Neural cell (in vitro differentiated cells): Measurements from ENCODE around the gene NANOS1. TPM values are rescaled to one million over a fixed set of nuclear protein-coding genes. Genes with fewer than 3 reads are reported as not detected.

Source experiments
- H2AFZ ChIP-seq: fragments of 200-600, 300-800 bp; sonication (generic), shearing (Covaris generic); 2 replicates; pipeline ENCODE4 v1.6.0; 2014; ENCODE audit warnings: low read depth, mild to moderate bottlenecking, antibody characterized with exemption, low read length, moderate library complexity
- H3F3A ChIP-seq: fragments of 200-600 bp; shearing (Covaris generic); 2 replicates; pipeline ENCODE4 v1.6.1; 2016; ENCODE audit warnings: mild to moderate bottlenecking, moderate library complexity, mixed read lengths, antibody characterized with exemption, low read length; ENCODE audit not compliant: insufficient read depth, poor library complexity, severe bottlenecking
- H3K27ac ChIP-seq: fragments of 200-600, 300-800 bp; sonication (generic), shearing (Covaris generic); 2 replicates; pipeline ENCODE4 v1.5.1; 2014; ENCODE audit warnings: mild to moderate bottlenecking, low read length, moderate library complexity
- H3K27me3 ChIP-seq: fragments of 300-800, 200-600 bp; sonication (generic), shearing (Covaris generic); 2 replicates; pipeline ENCODE4 v1.6.0; 2014; ENCODE audit warnings: mild to moderate bottlenecking, low read depth, low read length, moderate library complexity; ENCODE audit not compliant: insufficient read depth
- H3K36me3 ChIP-seq: fragments of 300-800, 200-600 bp; sonication (generic), shearing (Covaris generic); 2 replicates; pipeline ENCODE4 v1.5.1; 2014; ENCODE audit warnings: mild to moderate bottlenecking, antibody characterized with exemption, low read length, moderate library complexity; ENCODE audit not compliant: insufficient read depth
- H3K4me2 ChIP-seq: fragments of 300-800, 200-600 bp; sonication (generic), shearing (Covaris generic); 2 replicates; pipeline ENCODE4 v1.6.0; 2014; ENCODE audit warnings: mild to moderate bottlenecking, low read length
- H3K4me3 ChIP-seq: fragments of 300-800, 200-600 bp; sonication (generic), shearing (Covaris generic); 2 replicates; pipeline ENCODE4 v1.5.1; 2014; ENCODE audit warnings: mild to moderate bottlenecking, low read length, moderate library complexity
- H3K79me2 ChIP-seq: fragments of 200-600 bp; shearing (Covaris generic); replicated peaks from 2 replicates; pipeline ENCODE4 v1.6.0; 2014; ENCODE audit warnings: mild to moderate bottlenecking, low read length, moderate library complexity; ENCODE audit not compliant: insufficient read depth
- H3K9ac ChIP-seq: fragments of 300-800, 200-600 bp; sonication (generic), shearing (Covaris generic); 2 replicates; pipeline ENCODE4 v1.6.1; 2016; ENCODE audit warnings: mild to moderate bottlenecking, low read length, mixed read lengths
- H3K9me2 ChIP-seq: fragments of 200-600 bp; shearing (Covaris generic); 2 replicates; pipeline ENCODE4 v1.6.1; 2016; ENCODE audit warnings: mild to moderate bottlenecking, low read length, mixed read lengths; ENCODE audit not compliant: insufficient read depth
- H3K9me3 ChIP-seq: fragments of 200-600, 300-800 bp; sonication (generic), shearing (Covaris generic); 2 replicates; pipeline ENCODE4 v1.6.1; 2016; ENCODE audit warnings: mild to moderate bottlenecking, mixed run types, low read length, moderate library complexity, mixed read lengths
- H4K20me1 ChIP-seq: fragments of 200-600 bp; shearing (Covaris generic); 2 replicates; pipeline ENCODE4 v1.6.1; 2016; ENCODE audit warnings: mild to moderate bottlenecking, mixed run types; ENCODE audit not compliant: insufficient read depth
- CTCF ChIP-seq: fragments of 450-650 bp; IDR thresholded peaks from 2 replicates; pipeline ENCODE4 v1.5.1; 2014; ENCODE audit warnings: antibody characterized with exemption, mild to moderate bottlenecking, moderate library complexity; ENCODE audit not compliant: poor library complexity, severe bottlenecking
- EP300 ChIP-seq: fragments of 450-650 bp; conservative IDR thresholded peaks from 2 replicates; pipeline ENCODE4 v1.6.1; 2014; ENCODE audit warnings: antibody characterized with exemption, mild to moderate bottlenecking, moderate library complexity; ENCODE audit not compliant: poor library complexity, severe bottlenecking
- EZH2 ChIP-seq: fragments of 200-600, 300-800 bp; shearing (Covaris generic), sonication (generic); IDR thresholded peaks from 2 replicates; pipeline ENCODE4 v1.6.1; 2014; ENCODE audit warnings: antibody characterized with exemption, low read length, borderline replicate concordance, mild to moderate bottlenecking; ENCODE audit not compliant: insufficient read depth, poor library complexity, severe bottlenecking
- MXI1 ChIP-seq: fragments of 450-650 bp; conservative IDR thresholded peaks from 2 replicates; pipeline ENCODE4 v1.6.1; 2014; ENCODE audit warnings: antibody characterized with exemption, mild to moderate bottlenecking; ENCODE audit not compliant: poor library complexity, severe bottlenecking
- POLR2AphosphoS5 ChIP-seq: IDR thresholded peaks from 2 replicates; pipeline ENCODE4 v1.6.1; 2012
- RAD21 ChIP-seq: fragments of 450-650 bp; conservative IDR thresholded peaks from 2 replicates; pipeline ENCODE4 v1.6.1; 2014; ENCODE audit warnings: antibody characterized with exemption, mild to moderate bottlenecking, moderate library complexity
- REST ChIP-seq: IDR thresholded peaks from 2 replicates; pipeline ENCODE4 v1.6.1; 2012; ENCODE audit warnings: borderline replicate concordance
- SMC3 ChIP-seq: fragments of 450-650 bp; conservative IDR thresholded peaks from 2 replicates; pipeline ENCODE4 v1.6.1; 2014; ENCODE audit warnings: antibody characterized with exemption, mild to moderate bottlenecking, moderate library complexity; ENCODE audit not compliant: poor library complexity
- TAF1 ChIP-seq: IDR thresholded peaks from 2 replicates; pipeline ENCODE4 v1.6.1; 2012; ENCODE audit warnings: low read depth
- polyA minus RNA-seq: library from RNA; depleted of rRNA, polyadenylated mRNA; stranded (reverse); fragments of >200 nt; gene quantifications from 2 replicates; pipeline ENCODE4 v1.2.3, GENCODE V29; 2014
- polyA plus RNA-seq: library from polyadenylated mRNA; depleted of rRNA; stranded (reverse); fragments of >200 nt; gene quantifications from 2 replicates; pipeline ENCODE4 v1.2.3, GENCODE V29; 2014

Gene NANOS1
- polyA plus RNA-seq = 26.0 and 29.1 TPM in 2 replicates
- 19.2 and 22.1 TPM in 2 replicates for polyA minus RNA-seq

- H3K27ac ChIP-seq = peak within 1 kb of the TSS; percentile 38
- H4K20me1 ChIP-seq = peaks cover 5% of the 10 kb centered on the region
- H3K4me3 ChIP-seq = peak within 1 kb of the TSS; percentile 79
- peaks cover 6% of the 10 kb centered on the region for H3K79me2 ChIP-seq
- H3F3A ChIP-seq = no peaks in the 10 kb centered on the region
- H3K9me2 ChIP-seq = no peaks in the 10 kb centered on the region
- H3K4me2 ChIP-seq = no peak within 1 kb of the TSS
- H3K9ac ChIP-seq = peak within 1 kb of the TSS; percentile 64
- no peaks in the 10 kb centered on the region for H3K27me3 ChIP-seq
- TF ChIP-seq EP300 = no peak
- no peak for TF ChIP-seq EZH2
- TF ChIP-seq SMC3 = no peak
- no peak for TF ChIP-seq CTCF
- TF ChIP-seq MXI1 = no peak
- TF ChIP-seq TAF1 = no peak
- TF ChIP-seq REST = no peak
- no peak for TF ChIP-seq RAD21
- TF ChIP-seq POLR2AphosphoS5 = no peak
- H3K9me3 ChIP-seq = no peaks in the 10 kb centered on the region
- H3K36me3 ChIP-seq = no peaks in the 10 kb centered on the region
- peak within 1 kb of the TSS; percentile 48 for H2AFZ ChIP-seq
These were observed at the start of gene NANOS1 for GRCh38 chr10:119029613-119030420. TSS of gene NANOS1 (plus strand) at chr10:119029714. CDS start at chr10:119029802, 88 bp downstream.

- no peaks in the 10 kb centered on the region for H3F3A ChIP-seq
- no peak for TF ChIP-seq EP300
- TF ChIP-seq SMC3 = no peak
- TF ChIP-seq EZH2 = no peak
- H3K4me3 ChIP-seq = no peak overlapping the region
- no peak overlapping the region for H3K27ac ChIP-seq
- peak overlapping the region; percentile 9 for H3K9ac ChIP-seq
- no peaks in the 10 kb centered on the region for H4K20me1 ChIP-seq
- no peaks in the 10 kb centered on the region for H3K9me3 ChIP-seq
- no peaks in the 10 kb centered on the region for H3K27me3 ChIP-seq
- H3K79me2 ChIP-seq = no peaks in the 10 kb centered on the region
- H3K4me2 ChIP-seq = no peak overlapping the region
- no peaks in the 10 kb centered on the region for H3K9me2 ChIP-seq
- no peaks in the 10 kb centered on the region for H3K36me3 ChIP-seq
- no peak overlapping the region for H2AFZ ChIP-seq
These were observed 49.2 kb upstream of the NANOS1 start for GRCh38 chr10:118980135-118980865.
